Psoas muscle (tissue), 8 donors: ENCODE results near the gene INSR. TPM values are rescaled to one million over a fixed set of nuclear protein-coding genes. Genes with fewer than 3 reads are reported as not detected.

Source experiments
- ATAC-seq, 4 donors: fragments of 200-7000 bp; cut with Tn5 transposase; one replicate each; pipeline ENCODE4 v1.9.1; 2020; ENCODE audit warnings: moderate library complexity in 3 of 4, mild to moderate bottlenecking in 2 of 4
- DNase-seq, 2 donors: peaks; one replicate each; pipeline ENCODE4 v3.0.0-alpha.2; 2020
- H3K27ac ChIP-seq: fragments of 200-600 bp; one replicate; pipeline ENCODE4 v1.8.0; 2022
- H3K27me3 ChIP-seq, 3 donors: fragments of 200-600 bp in 1 of 3; one replicate each; pipeline versions ENCODE4 v1.6.1 to v1.8.0; 2013 to 2022; ENCODE audit warnings: low read length in 2 of 3, mild to moderate bottlenecking in 2 of 3, moderate library complexity in 1 of 3; ENCODE audit not compliant: insufficient read depth in 3 of 3
- H3K36me3 ChIP-seq, 2 donors: fragments of 200-600 bp in 1 of 2; one replicate each; pipeline versions ENCODE4 v1.6.1 to v1.8.0; 2013 to 2022; ENCODE audit warnings: low read depth in 1 of 2, mild to moderate bottlenecking in 1 of 2, moderate library complexity in 1 of 2; ENCODE audit not compliant: insufficient read depth in 1 of 2
- H3K4me1 ChIP-seq: fragments of 200-600 bp; one replicate; pipeline ENCODE4 v1.8.0; 2022
- H3K4me3 ChIP-seq: fragments of 200-600 bp; one replicate; pipeline ENCODE4 v1.8.0; 2022; ENCODE audit warnings: mild to moderate bottlenecking
- H3K9me3 ChIP-seq: fragments of 200-600 bp; one replicate; pipeline ENCODE4 v1.8.0; 2022
- CTCF ChIP-seq: fragments of 200-600 bp; IDR thresholded peaks from one replicate; pipeline ENCODE4 v1.8.0; 2022; ENCODE audit warnings: antibody characterized with exemption
- WGBS, 3 donors: extraction: QIAGEN DNeasy Blood & Tissue Kit; methylation state at CpG; one replicate each; pipeline versions ENCODE4 v1.1.6 to v1.1.7; 2013; 5-methylcytosine and 5-hydroxymethylcytosine counted together
- intact Hi-C, 2 donors: fragments of 100-400 bp; cut with DNase I; formaldehyde crosslinking; loops; one replicate each; pipeline versions ENCODE4 v1.11.0 to v1.14.2; 2022
- polyA plus RNA-seq, 3 donors: library from polyadenylated mRNA; stranded (reverse); fragments of 200-250 nt; gene quantifications; one replicate each; pipeline ENCODE4 v1.2.3, GENCODE V29; 2013
- total RNA-seq, 4 donors: library from RNA; stranded (reverse); fragmentation: NEBNext Ultra II Directional in 2 of 4; extraction: Animal tissue kit (Norgen Biotek cat#: 25700) in 2 of 4; gene quantifications; one replicate each; pipeline versions ENCODE4 v1.2.1 to v1.2.4, GENCODE V29; 2021 to 2023
- donor health status: healthy with polysubstance abuse.
- donor health status: DM: no; HTN: no; CAD: no; lungs with moderate emphysema.
- donor health status: Bipolar disorder and iron deficiency.
- donor health status: healthy.
- donor health status: DM: yes; HTN: yes; CAD: no.
- donor health status: DM: no; HTN: no; CAD: no.
- donor health status: DM: no; HTN: no; CAD: no.
- donor health status: DM: yes; HTN: yes; CAD: no.

The INSR gene
- total and polyA plus RNA-seq, 7 donors, result 3.7 to 95.1 (median 48.5) TPM

GRCh38 chr19:7203332-7203731 lies 90.9 kb downstream of the INSR start:
- Histone ChIP-seq H3K9me3 (no peaks in the 10 kb centered on the region), H3K4me3 (no peak overlapping the region), H3K36me3 (no peaks in the 10 kb centered on the region), H3K4me1 (peaks cover 16% of the 10 kb centered on the region), H3K27me3 (no peaks in the 10 kb centered on the region), H3K27ac (no peak overlapping the region)
- ATAC-seq (no peak), DNase-seq (no peak)
- intact Hi-C loops, result loop anchor here in 1 of 2 donors (5.0 kb wide), 1 partner anchor 39 kb away; no protein-coding TSS in a partner anchor
- TF ChIP-seq CTCF, result no peak
- WGBS, 3 donors, result 83 to 85% (median 84%) methylated on average over 12 of the region's 12 CpGs

DNA sequence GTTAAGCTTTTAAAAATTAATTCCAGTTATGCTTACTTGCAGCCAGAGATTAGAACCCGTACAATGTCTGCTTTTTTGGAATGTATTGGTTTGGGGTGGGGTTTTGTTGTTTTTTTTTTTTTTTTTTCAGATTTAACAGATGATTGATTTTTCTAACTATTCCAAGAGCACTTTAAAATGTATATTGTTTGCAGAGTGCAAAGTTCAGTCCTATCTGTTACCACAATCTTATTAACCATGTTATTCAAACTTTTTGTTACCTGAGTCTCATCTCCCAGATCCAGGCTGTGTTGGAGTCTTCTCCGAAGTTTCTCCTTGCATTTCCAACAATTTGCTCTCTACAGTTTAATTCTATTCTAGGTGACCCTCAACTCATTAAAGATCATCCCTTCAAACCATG lies 91.3 kb downstream of the INSR start:
- intact Hi-C loops, result loop anchor here in 1 of 2 donors (5.0 kb wide), 1 partner anchor 39 kb away; no protein-coding TSS in a partner anchor
- no peak overlapping the region for H3K4me3 ChIP-seq
- no peak for DNase-seq
- H3K27me3 ChIP-seq, result no peaks in the 10 kb centered on the region
- ATAC-seq, result no peak
- TF ChIP-seq CTCF, result no peak
- 88 to 98% (median 94%) methylated on average over 2 of the region's 2 CpGs for WGBS, 3 donors
- no peaks in the 10 kb centered on the region for H3K36me3 ChIP-seq
- no peak overlapping the region for H3K27ac ChIP-seq
- no peaks in the 10 kb centered on the region for H3K9me3 ChIP-seq
- H3K4me1 ChIP-seq, result peaks cover 16% of the 10 kb centered on the region

- intact Hi-C loops, result loop anchor here in 1 of 2 donors (5.0 kb wide), 1 partner anchor 42 kb away; no protein-coding TSS in a partner anchor
- H3K4me3 ChIP-seq, result no peak overlapping the region
- peaks cover 16% of the 10 kb centered on the region for H3K4me1 ChIP-seq
- TF ChIP-seq CTCF, result no peak
- 81 to 93% (median 92%) methylated on average over 4 of the region's 4 CpGs for WGBS, 3 donors
- H3K27ac ChIP-seq, result peak overlapping the region; percentile 24
- no peak for ATAC-seq
- H3K27me3 ChIP-seq, result no peaks in the 10 kb centered on the region
- DNase-seq, result no peak
- no peaks in the 10 kb centered on the region for H3K36me3 ChIP-seq
- no peaks in the 10 kb centered on the region for H3K9me3 ChIP-seq
Observed at GRCh38 chr19:7200736-7201135, 93.5 kb downstream of the INSR start.

DNA sequence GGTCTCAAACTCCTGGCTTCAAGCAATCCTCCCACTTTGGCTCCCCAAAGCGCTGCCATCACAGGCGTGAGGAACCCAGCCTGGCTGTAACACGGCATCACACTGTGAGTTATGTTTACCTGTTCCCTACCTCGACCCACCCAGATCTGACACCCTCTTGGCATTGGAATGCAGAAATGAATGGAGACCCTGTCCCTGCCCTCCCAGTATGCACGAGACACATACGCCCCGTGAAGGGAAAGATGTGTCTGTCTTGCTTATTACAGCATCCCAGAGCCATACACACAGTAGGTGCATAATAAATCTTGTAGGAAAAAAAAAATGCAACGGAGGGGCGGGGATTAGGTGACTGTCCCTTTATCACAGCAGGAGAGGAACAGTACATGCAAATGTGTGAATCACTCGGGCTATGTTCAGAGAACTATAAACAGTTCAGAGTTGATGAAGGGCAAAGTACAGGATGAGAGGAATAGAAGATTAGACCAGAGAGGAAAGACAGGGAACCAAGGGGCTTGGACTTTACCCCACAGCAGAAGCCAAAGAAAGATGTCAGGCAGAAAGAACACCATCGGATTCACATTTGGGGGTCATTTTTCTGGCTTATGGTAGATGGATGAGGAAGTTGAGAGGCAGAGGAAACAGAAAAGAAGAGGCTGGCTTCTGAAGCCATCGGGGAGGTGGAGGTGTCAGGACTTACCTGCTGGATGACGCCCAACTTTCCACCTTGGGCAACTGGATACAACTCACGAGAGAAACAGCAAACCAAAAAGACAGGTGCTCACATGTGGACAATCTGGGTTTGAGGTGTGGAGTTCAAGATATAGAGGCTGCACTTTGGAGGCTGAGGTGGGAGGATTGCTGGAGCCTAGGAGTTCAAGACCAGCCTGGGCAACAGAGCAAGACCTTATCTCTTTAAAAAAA lies 94.3 kb downstream of the INSR start:
- peak overlapping the region; percentile 24 for H3K27ac ChIP-seq
- ATAC-seq, result peak in 2 of 4 donors; percentile 23 to 25

More for the DNA sequence above, 94.3 kb downstream of the INSR start:
- no peak overlapping the region for H3K4me3 ChIP-seq
- intact Hi-C loops, result loop anchor here (5.0 kb wide), 2 partner anchors 42 to 43 kb away; no protein-coding TSS in a partner anchor
- no peaks in the 10 kb centered on the region for H3K36me3 ChIP-seq
- WGBS, 3 donors, result 73 to 76% (median 74%) methylated on average over 14 of the region's 14 CpGs
- no peak for DNase-seq
- no peak for TF ChIP-seq CTCF
- no peaks in the 10 kb centered on the region for H3K27me3 ChIP-seq
- H3K4me1 ChIP-seq, result peaks cover 16% of the 10 kb centered on the region
- no peaks in the 10 kb centered on the region for H3K9me3 ChIP-seq
